H1 (cell line): Measurements from ENCODE around the gene DTX3. TPM values are rescaled to one million over a fixed set of nuclear protein-coding genes. Genes with fewer than 3 reads are reported as not detected.

ENCODE experiments used
- EGR1 ChIP-seq: IDR thresholded peaks from 2 replicates; pipeline ENCODE4 v1.6.1; 2011; ENCODE audit warnings: low read depth, low read length, borderline replicate concordance
- KDM5A ChIP-seq: fragments of 200-600 bp; IDR thresholded peaks from 2 replicates; pipeline ENCODE4 v1.7.1; 2012; ENCODE audit warnings: mild to moderate bottlenecking, low read length, inconsistent platforms, mixed read lengths
- MAFK ChIP-seq: IDR thresholded peaks from 2 replicates; pipeline ENCODE4 v1.6.1; 2012; ENCODE audit warnings: low read depth, mild to moderate bottlenecking, improper control_type of control experiment, low read length
- NRF1 ChIP-seq: IDR thresholded peaks from 2 replicates; pipeline ENCODE4 v1.6.1; 2011; ENCODE audit warnings: mild to moderate bottlenecking, low read depth, low read length, improper control_type of control experiment
- SAP30 ChIP-seq: fragments of 300-600 bp; sonication (generic); IDR thresholded peaks from 2 replicates; pipeline ENCODE4 v1.7.1; 2012; ENCODE audit warnings: low read length, moderate library complexity, mild to moderate bottlenecking, inconsistent platforms; ENCODE audit not compliant: insufficient read depth, insufficient replicate concordance
- polyA plus RNA-seq, 7 experiments: library from polyadenylated mRNA; depleted of rRNA in 3 of 7; stranded (reverse) in 5 of 7; unstranded in 2 of 7; fragments of >200 nt in 5 of 7; fragments of 200-250 nt in 2 of 7; gene quantifications; 1 replicate in 5 of 7; 2 replicates in 1 of 7; 4 replicates in 1 of 7; pipeline versions ENCODE4 v1.2.1 to v1.2.3, GENCODE V29; 2011 to 2013; ENCODE audit warnings: missing spikeins in 2 of 7, mixed read lengths in 2 of 7
- total RNA-seq: library from RNA; stranded (reverse); fragmentation: NEBNext Ultra II Directional; extraction: Animal tissue kit (Norgen Biotek cat#: 25700); gene quantifications from 2 replicates; pipeline ENCODE4 v1.2.1, GENCODE V29; 2021

The DTX3 gene
- total and polyA plus RNA-seq, 2 of the 8 experiments (the other 6 are each of a cell fraction or from before 2014, with no cell fraction given) = 41.8 to 92.5 TPM

DNA sequence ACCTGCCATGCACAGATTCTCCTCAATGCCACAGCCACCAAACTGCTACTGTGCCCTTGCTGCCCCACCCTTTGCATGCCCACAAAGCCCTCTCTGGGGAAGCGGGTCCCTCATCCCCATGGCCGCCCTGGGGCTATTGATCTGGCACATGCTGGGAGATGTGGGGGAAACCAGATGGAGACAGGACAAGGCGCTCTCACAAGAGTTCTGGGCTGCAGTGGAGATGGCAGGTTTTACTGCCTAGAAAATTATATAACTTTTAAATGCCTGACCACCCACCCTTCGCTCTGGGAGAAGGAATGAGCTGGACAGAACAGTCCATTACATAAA lies 24.2 kb upstream of the DTX3 start (continued):
- no peak for TF ChIP-seq EGR1
- TF ChIP-seq KDM5A = no peak
- TF ChIP-seq SAP30 = no peak
- no peak for TF ChIP-seq NRF1
- no peak for TF ChIP-seq MAFK
